ENCODE data around the gene MSLN. TPM values are rescaled to one million over a fixed set of nuclear protein-coding genes. Genes with fewer than 3 reads are reported as not detected.

Gene MSLN
- total and polyA plus RNA-seq, 9 of the 15 experiments (the other 6 are each of a cell fraction or from before 2014, with no cell fraction given), result not detected

DNA sequence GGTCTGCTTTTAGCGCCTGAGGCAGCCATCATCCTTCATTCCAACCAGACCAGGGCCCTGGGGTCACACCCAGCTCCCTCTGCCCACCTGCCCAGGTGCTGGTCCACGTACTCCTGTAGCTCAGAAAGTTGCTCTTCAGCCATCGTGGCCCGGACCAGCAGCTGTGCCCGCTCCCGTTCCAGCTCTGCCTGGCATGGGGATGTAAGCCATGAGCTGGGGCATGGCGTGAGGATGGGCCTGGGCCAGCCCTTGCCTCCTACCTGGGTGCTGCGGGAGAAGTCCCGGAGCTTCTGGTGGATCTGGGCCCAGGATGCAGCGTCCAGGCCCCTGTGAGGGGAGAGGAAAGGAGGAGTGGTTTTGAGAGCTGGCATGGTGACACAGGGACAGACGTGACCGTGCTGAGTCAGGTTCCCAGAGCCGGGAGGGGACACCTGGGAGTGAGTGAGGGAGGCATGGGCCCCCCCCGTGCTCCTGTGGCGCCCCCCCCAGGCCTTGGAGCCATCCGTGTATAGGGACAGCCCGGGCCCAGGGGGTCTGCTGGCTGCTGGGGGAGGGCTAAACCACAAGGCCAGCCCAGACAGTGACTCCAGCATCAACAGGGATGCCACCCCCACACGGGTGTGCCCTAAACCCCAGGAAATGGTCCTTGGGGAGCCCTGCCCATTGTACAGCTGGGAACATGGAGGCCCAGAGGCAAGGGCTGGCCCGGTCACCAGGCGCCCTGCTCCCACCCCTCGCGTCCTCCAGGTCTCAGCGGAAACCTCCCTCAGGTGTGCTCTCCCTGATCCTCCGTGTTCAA is 37.5 kb upstream of the MSLN start (continued):
- TF ChIP-seq, protein P1, sequence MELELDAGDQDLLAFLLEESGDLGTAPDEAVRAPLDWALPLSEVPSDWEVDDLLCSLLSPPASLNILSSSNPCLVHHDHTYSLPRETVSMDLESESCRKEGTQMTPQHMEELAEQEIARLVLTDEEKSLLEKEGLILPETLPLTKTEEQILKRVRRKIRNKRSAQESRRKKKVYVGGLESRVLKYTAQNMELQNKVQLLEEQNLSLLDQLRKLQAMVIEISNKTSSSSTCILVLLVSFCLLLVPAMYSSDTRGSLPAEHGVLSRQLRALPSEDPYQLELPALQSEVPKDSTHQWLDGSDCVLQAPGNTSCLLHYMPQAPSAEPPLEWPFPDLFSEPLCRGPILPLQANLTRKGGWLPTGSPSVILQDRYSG (tag; conservative IDR thresholded peaks at IDR 0.05; ENCODE audit: low read depth), result no peak
- TF ChIP-seq KDM1A (IDR thresholded peaks at IDR 0.05) (peak in 1 of 2 experiments; percentile 71; a peak in 1 of 4 replicates), CBX1 (IDR thresholded peaks at IDR 0.05; ENCODE audit: low read depth) (peak; percentile 39; the same call in 1 of the 2 replicates), ZBTB8A (IDR thresholded peaks at IDR 0.05; ENCODE audit: partially characterized antibody) (no peak), BCOR (IDR thresholded peaks at IDR 0.05) (peak; percentile 74; the same call in 1 of the 2 replicates), ELF2 (CRISPR knock-in tag; IDR thresholded peaks at IDR 0.05) (no peak), POLR2G (IDR thresholded peaks at IDR 0.05; ENCODE audit: low read depth, low read length) (peak; percentile 60; the same call in 1 of the 2 replicates), ZNF384 (IDR thresholded peaks at IDR 0.05; ENCODE audit: low read depth, low read length) (no peak), NELFE (IDR thresholded peaks at IDR 0.05; ENCODE audit: insufficient read depth, insufficient read length) (no peak), ZBTB7A (IDR thresholded peaks at IDR 0.05; ENCODE audit: borderline replicate concordance, control insufficient read depth, low read depth, low read length) (0 out of 2 replicates have a peak, but pooled peaks have one; percentile 37), ZNF316 (IDR thresholded peaks at IDR 0.05) (peak; percentile 78), ZNF184 (CRISPR knock-in tag; IDR thresholded peaks at IDR 0.05) (no peak)
- TF ChIP-seq, protein P2, sequence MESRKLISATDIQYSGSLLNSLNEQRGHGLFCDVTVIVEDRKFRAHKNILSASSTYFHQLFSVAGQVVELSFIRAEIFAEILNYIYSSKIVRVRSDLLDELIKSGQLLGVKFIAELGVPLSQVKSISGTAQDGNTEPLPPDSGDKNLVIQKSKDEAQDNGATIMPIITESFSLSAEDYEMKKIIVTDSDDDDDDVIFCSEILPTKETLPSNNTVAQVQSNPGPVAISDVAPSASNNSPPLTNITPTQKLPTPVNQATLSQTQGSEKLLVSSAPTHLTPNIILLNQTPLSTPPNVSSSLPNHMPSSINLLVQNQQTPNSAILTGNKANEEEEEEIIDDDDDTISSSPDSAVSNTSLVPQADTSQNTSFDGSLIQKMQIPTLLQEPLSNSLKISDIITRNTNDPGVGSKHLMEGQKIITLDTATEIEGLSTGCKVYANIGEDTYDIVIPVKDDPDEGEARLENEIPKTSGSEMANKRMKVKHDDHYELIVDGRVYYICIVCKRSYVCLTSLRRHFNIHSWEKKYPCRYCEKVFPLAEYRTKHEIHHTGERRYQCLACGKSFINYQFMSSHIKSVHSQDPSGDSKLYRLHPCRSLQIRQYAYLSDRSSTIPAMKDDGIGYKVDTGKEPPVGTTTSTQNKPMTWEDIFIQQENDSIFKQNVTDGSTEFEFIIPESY (CRISPR knock-in tag; IDR thresholded peaks at IDR 0.05), result peak; percentile 62
- TF ChIP-seq, protein P3, sequence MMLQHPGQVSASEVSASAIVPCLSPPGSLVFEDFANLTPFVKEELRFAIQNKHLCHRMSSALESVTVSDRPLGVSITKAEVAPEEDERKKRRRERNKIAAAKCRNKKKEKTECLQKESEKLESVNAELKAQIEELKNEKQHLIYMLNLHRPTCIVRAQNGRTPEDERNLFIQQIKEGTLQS (IDR thresholded peaks at IDR 0.05), result no peak
- TF ChIP-seq, protein P3 (CRISPR knock-in tag; conservative IDR thresholded peaks at IDR 0.05), result no peak
- TF ChIP-seq, protein P4, sequence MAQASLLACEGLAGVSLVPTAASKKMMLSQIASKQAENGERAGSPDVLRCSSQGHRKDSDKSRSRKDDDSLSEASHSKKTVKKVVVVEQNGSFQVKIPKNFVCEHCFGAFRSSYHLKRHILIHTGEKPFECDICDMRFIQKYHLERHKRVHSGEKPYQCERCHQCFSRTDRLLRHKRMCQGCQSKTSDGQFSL (CRISPR knock-in tag; IDR thresholded peaks at IDR 0.05), result peak; percentile 94
- TF ChIP-seq, protein P4 (tag; IDR thresholded peaks at IDR 0.05), result peak in 1 of 2 experiments; percentile 25; a peak in 1 of 4 replicates
- TF ChIP-seq, protein P5, sequence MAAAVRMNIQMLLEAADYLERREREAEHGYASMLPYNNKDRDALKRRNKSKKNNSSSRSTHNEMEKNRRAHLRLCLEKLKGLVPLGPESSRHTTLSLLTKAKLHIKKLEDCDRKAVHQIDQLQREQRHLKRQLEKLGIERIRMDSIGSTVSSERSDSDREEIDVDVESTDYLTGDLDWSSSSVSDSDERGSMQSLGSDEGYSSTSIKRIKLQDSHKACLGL (CRISPR knock-in tag; IDR thresholded peaks at IDR 0.05; ENCODE audit: borderline replicate concordance, poor library complexity, severe bottlenecking), result no peak
- TF ChIP-seq, protein P6, sequence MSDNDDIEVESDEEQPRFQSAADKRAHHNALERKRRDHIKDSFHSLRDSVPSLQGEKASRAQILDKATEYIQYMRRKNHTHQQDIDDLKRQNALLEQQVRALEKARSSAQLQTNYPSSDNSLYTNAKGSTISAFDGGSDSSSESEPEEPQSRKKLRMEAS (CRISPR knock-in tag; IDR thresholded peaks at IDR 0.05), result 0 out of 2 replicates have a peak, but pooled peaks have one; percentile 23
